Testis (tissue), 3 donors: Measurements from ENCODE around the gene ABCC4. TPM values are rescaled to one million over a fixed set of nuclear protein-coding genes. Genes with fewer than 3 reads are reported as not detected.

ENCODE experiments used
- DNase-seq: peaks from one replicate; pipeline ENCODE4 v3.0.0-alpha.2; 2019
- H3K27ac ChIP-seq, 2 donors: fragments of 200-600 bp; sonication (generic); one replicate each; pipeline ENCODE4 v1.5.1; 2019
- H3K27me3 ChIP-seq: fragments of 200-600 bp; sonication (generic); one replicate; pipeline ENCODE4 v1.5.1; 2019
- H3K36me3 ChIP-seq: fragments of 200-600 bp; sonication (generic); one replicate; pipeline ENCODE4 v1.5.1; 2017; ENCODE audit warnings: low read depth; ENCODE audit errors: missing control alignments
- H3K4me1 ChIP-seq: fragments of 200-600 bp; sonication (generic); one replicate; pipeline ENCODE4 v1.5.1; 2019
- H3K4me3 ChIP-seq, 2 donors: fragments of 200-600 bp; sonication (generic); one replicate each; pipeline ENCODE4 v1.5.1; 2017 to 2019
- H3K9me3 ChIP-seq: fragments of 200-600 bp; sonication (generic); one replicate; pipeline ENCODE4 v1.5.1; 2017
- CTCF ChIP-seq, 3 experiments: fragments of 450-650 bp in 2 of 3; fragments of 200-600 bp in 1 of 3; sonication (generic) in 1 of 3; IDR thresholded peaks; one replicate each; pipeline ENCODE4 v1.5.1; 2016 to 2019; ENCODE audit warnings: antibody characterized with exemption in 3 of 3, mild to moderate bottlenecking in 2 of 3, moderate library complexity in 1 of 3
- POLR2A ChIP-seq: fragments of 450-650 bp; IDR thresholded peaks from one replicate; pipeline ENCODE4 v1.6.1; 2017; ENCODE audit warnings: antibody characterized with exemption, mild to moderate bottlenecking, moderate library complexity
- WGBS, 2 donors: methylation state at CpG; one replicate each; pipeline ENCODE4 v1.1.5; 2018; 5-methylcytosine and 5-hydroxymethylcytosine counted together
- intact Hi-C: fragments of 100-400 bp; cut with DNase I; formaldehyde crosslinking; loops from one replicate; pipeline ENCODE4 v1.15.1; 2023; ENCODE audit warnings: low total_unique reads
- polyA plus RNA-seq: library from polyadenylated mRNA; stranded (reverse); fragments of 350-450 nt; fragmentation: Illumina TruSeq; extraction: RNeasy Lipid Tissue Mini Kit (QIAGEN cat#74804); gene quantifications from one replicate; pipeline ENCODE4 v1.2.3, GENCODE V29; 2014; ENCODE audit warnings: low read depth, low replicate concordance; ENCODE audit not compliant: insufficient read depth
- total RNA-seq, 2 donors: library from RNA; depleted of rRNA; stranded (reverse); fragments of >200 nt; gene quantifications; one replicate each; pipeline ENCODE4 v1.2.3, GENCODE V29; 2016

Gene ABCC4
- total and polyA plus RNA-seq, 3 donors from 2014 or later = 11.0 to 23.5 (median 14.9) TPM

- no peak for DNase-seq
- 65 to 69% methylated on average over 2 of the region's 2 CpGs for WGBS, 2 donors
Observed at GRCh38 chr13:95150555-95150954, 150.7 kb downstream of the ABCC4 start.

GRCh38 chr13:95146486-95146885 is 154.8 kb downstream of the ABCC4 start:
- Histone ChIP-seq H3K36me3 (no peaks in the 10 kb centered on the region), H3K27ac (no peak overlapping the region), H3K9me3 (no peaks in the 10 kb centered on the region), H3K4me3 (no peak overlapping the region), H3K27me3 (no peaks in the 10 kb centered on the region), H3K4me1 (no peaks in the 10 kb centered on the region)
- no peak for DNase-seq
- intact Hi-C loops = no loop called here
- 82 to 93% methylated on average over 3 of the region's 3 CpGs for WGBS, 2 donors
- TF ChIP-seq CTCF (IDR thresholded peaks at IDR 0.05) (no peak), POLR2A (no peak)

More at GRCh38 chr13:95150555-95150954, 150.7 kb downstream of the ABCC4 start:
- Histone ChIP-seq H3K4me3 (no peak overlapping the region), H3K27ac (no peak overlapping the region), H3K36me3 (no peaks in the 10 kb centered on the region), H3K4me1 (no peaks in the 10 kb centered on the region), H3K27me3 (no peaks in the 10 kb centered on the region), H3K9me3 (no peaks in the 10 kb centered on the region)
- TF ChIP-seq CTCF (IDR thresholded peaks at IDR 0.05) (no peak), POLR2A (no peak)
- intact Hi-C loops = no loop called here

- intact Hi-C loops = no loop called here
- 89 to 94% methylated on average over 3 of the region's 3 CpGs for WGBS, 2 donors
- H3K27me3 ChIP-seq = no peaks in the 10 kb centered on the region
Observed at GRCh38 chr13:95145587-95145986, 155.7 kb downstream of the ABCC4 start.

GRCh38 chr13:95140502-95140901 is 160.7 kb downstream of the ABCC4 start:
- Histone ChIP-seq H3K36me3 (no peaks in the 10 kb centered on the region), H3K27ac (no peak overlapping the region), H3K9me3 (no peaks in the 10 kb centered on the region), H3K4me3 (no peak overlapping the region), H3K27me3 (no peaks in the 10 kb centered on the region), H3K4me1 (no peaks in the 10 kb centered on the region)
- 92 to 96% methylated on average over 3 of the region's 3 CpGs for WGBS, 2 donors
- DNase-seq = no peak
- TF ChIP-seq CTCF (IDR thresholded peaks at IDR 0.05) (no peak), POLR2A (no peak)
- intact Hi-C loops = no loop called here

More at GRCh38 chr13:95145587-95145986, 155.7 kb downstream of the ABCC4 start:
- no peak overlapping the region for H3K27ac ChIP-seq
- no peaks in the 10 kb centered on the region for H3K4me1 ChIP-seq
- H3K4me3 ChIP-seq = no peak overlapping the region
- no peaks in the 10 kb centered on the region for H3K9me3 ChIP-seq
- TF ChIP-seq POLR2A (no peak), CTCF (IDR thresholded peaks at IDR 0.05) (no peak)
- no peak for DNase-seq
- H3K36me3 ChIP-seq = no peaks in the 10 kb centered on the region

- H3K27ac ChIP-seq = no peak overlapping the region
- H3K4me3 ChIP-seq = no peak overlapping the region
- WGBS, 2 donors = 91 to 92% methylated on average over 11 of the region's 11 CpGs
- intact Hi-C loops = no loop called here
- no peaks in the 10 kb centered on the region for H3K36me3 ChIP-seq
- H3K9me3 ChIP-seq = no peaks in the 10 kb centered on the region
- TF ChIP-seq CTCF (IDR thresholded peaks at IDR 0.05) (no peak), POLR2A (no peak)
- no peaks in the 10 kb centered on the region for H3K27me3 ChIP-seq
- DNase-seq = no peak
- H3K4me1 ChIP-seq = no peaks in the 10 kb centered on the region
Observed at GRCh38 chr13:95138876-95139585, 162.2 kb downstream of the ABCC4 start.
